AG04450 (cell line): ENCODE results near the gene NOCT. TPM values are rescaled to one million over a fixed set of nuclear protein-coding genes. Genes with fewer than 3 reads are reported as not detected.

ENCODE experiments used
- CTCF ChIA-PET: fragments of 300-600, 350-600 bp; formaldehyde crosslinking; extraction: SDS; loops from one replicate; lab custom pipeline; 2022; ENCODE audit warnings: antibody characterized with exemption, inconsistent platforms; lab: Charles Lee
- POLR2A ChIA-PET: fragments of 350-600 bp; formaldehyde crosslinking; extraction: SDS; loops from one replicate; lab custom pipeline; 2021; ENCODE audit warnings: antibody characterized with exemption, inconsistent platforms; lab: Yijun Ruan, JAX
- DNase-seq: peaks from one replicate; pipeline ENCODE4 v3.0.0-alpha.2; 2011; ENCODE audit warnings: low read depth, low spot score
- H3K27ac ChIP-seq: one replicate; pipeline ENCODE4 v1.5.1; 2012; ENCODE audit warnings: low read depth, low read length, control low read depth
- H3K27me3 ChIP-seq: one replicate; pipeline ENCODE4 v1.6.0; 2012; ENCODE audit warnings: low read length; ENCODE audit not compliant: control insufficient read depth, insufficient read depth
- H3K4me3 ChIP-seq: 2 replicates; pipeline ENCODE4 v1.5.1; 2011; ENCODE audit warnings: mild to moderate bottlenecking, low read depth, low read length, control low read depth
- H3K9me3 ChIP-seq: 2 replicates; pipeline ENCODE4 v1.5.1; 2012; ENCODE audit warnings: low read length; ENCODE audit not compliant: control insufficient read depth, insufficient read depth
- CTCF ChIP-seq: IDR thresholded peaks from 2 replicates; pipeline ENCODE4 v1.5.1; 2011; ENCODE audit warnings: low read depth, low read length, control low read depth, inconsistent platforms
- polyA plus RNA-seq: library from polyadenylated mRNA; depleted of rRNA; stranded (reverse); fragments of >200 nt; gene quantifications from 2 replicates; pipeline ENCODE4 v1.2.3, GENCODE V29; 2011; rRNA removed
- small RNA-seq: library from RNA; depleted of rRNA; stranded (forward); fragments of <200 nt; gene quantifications from one replicate; pipeline ENCODE3, GENCODE V24; 2012; ENCODE audit warnings: low read depth; ENCODE audit not compliant: insufficient read length

NOCT gene
- polyA plus RNA-seq, 1 experiment: 5.8 TPM

GRCh38 chr4:139084804-139085093 is 69.2 kb downstream of the NOCT start:
- Histone ChIP-seq H3K27ac (no peak overlapping the region), H3K9me3 (no peaks in the 10 kb centered on the region), H3K4me3 (peak overlapping the region; percentile 99), H3K27me3 (no peaks in the 10 kb centered on the region)
- TF ChIP-seq CTCF: no peak
- ChIA-PET CTCF (interaction anchor here (0.6 to 3.6 kb wide), 3 partner anchors 13 to 312 kb away, joined by 4 to 20 read pairs (median 20); no protein-coding TSS in a partner anchor), POLR2A (no interaction called here)
- DNase-seq: no peak

GRCh38 chr4:139085141-139085540 is 69.6 kb downstream of the NOCT start:
- no peaks in the 10 kb centered on the region for H3K27me3 ChIP-seq
- no peaks in the 10 kb centered on the region for H3K9me3 ChIP-seq
- CTCF ChIA-PET: interaction anchor here (0.5 to 3.6 kb wide), 6 partner anchors 13 to 211 kb away, joined by 3 to 20 read pairs (median 7); no protein-coding TSS in a partner anchor
- POLR2A ChIA-PET: interaction anchor here (0.5 kb wide), 1 partner anchor 13 kb away, joined by 3 read pairs; no protein-coding TSS in a partner anchor
- H3K4me3 ChIP-seq: peak overlapping the region; percentile 99
- no peak overlapping the region for H3K27ac ChIP-seq
- peak; percentile 35 for TF ChIP-seq CTCF
- DNase-seq: no peak

GRCh38 chr4:139092271-139092670 is 76.7 kb downstream of the NOCT start:
- ChIA-PET POLR2A (no interaction called here), CTCF (interaction anchor here (0.5 to 2.0 kb wide), 2 partner anchors 119 to 203 kb away, joined by 5 read pairs; no protein-coding TSS in a partner anchor)
- TF ChIP-seq CTCF: no peak
- no peak for DNase-seq
- H3K9me3 ChIP-seq: no peaks in the 10 kb centered on the region
- H3K27ac ChIP-seq: no peak overlapping the region
- H3K27me3 ChIP-seq: no peaks in the 10 kb centered on the region
- no peak overlapping the region for H3K4me3 ChIP-seq

Small RNAs within 50 kb of the gene (small RNA-seq; reads per million reads assigned to genes)
- not detected for gene RNU6-531P

Other genes with a start within 250 kb of the NOCT start
- 30.0 and 40.4 TPM in 2 replicates for gene ELF2, start 161.4 kb downstream of the NOCT start, polyA plus RNA-seq